LNCaP clone FGC (cell line): ENCODE results near the gene DCDC2C.

Experiments used
- DNase-seq: peaks from one replicate; pipeline ENCODE4 v3.0.0-alpha.2; 2011; ENCODE audit warnings: low read depth
- H3K4me3 ChIP-seq: 2 replicates; pipeline ENCODE4 v1.5.1; 2011; ENCODE audit warnings: mild to moderate bottlenecking, low read depth, low read length, control low read depth
- TF ChIP-seq, protein P1 (sequence below): IDR thresholded peaks from 2 replicates; pipeline ENCODE4 v1.5.1; 2012; ENCODE audit warnings: mild to moderate bottlenecking; ENCODE audit not compliant: control insufficient read depth, insufficient read depth; ENCODE audit errors: extremely low read depth

Gene DCDC2C

DNA sequence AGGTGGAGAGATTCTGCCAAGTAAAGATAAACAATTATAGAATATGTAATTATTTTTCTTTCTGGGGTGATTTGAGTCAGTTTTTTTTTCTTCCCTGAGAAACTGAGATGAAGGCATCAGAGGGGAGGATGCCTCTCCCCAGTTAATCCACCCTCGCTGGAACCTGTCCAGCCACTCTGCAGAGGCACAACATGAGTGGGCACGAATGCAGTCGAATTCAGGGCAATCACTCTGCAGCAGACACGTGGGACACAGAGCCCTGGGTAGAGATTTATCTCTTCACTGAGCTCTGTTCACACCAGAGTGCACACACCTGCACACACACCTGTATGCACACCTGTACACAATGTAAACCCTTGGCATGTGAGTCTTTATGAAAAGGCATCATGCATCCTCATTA lies 154.2 kb downstream of the DCDC2C start:
- no peak for DNase-seq
- H3K4me3 ChIP-seq, result no peak overlapping the region
- TF ChIP-seq, protein P1, sequence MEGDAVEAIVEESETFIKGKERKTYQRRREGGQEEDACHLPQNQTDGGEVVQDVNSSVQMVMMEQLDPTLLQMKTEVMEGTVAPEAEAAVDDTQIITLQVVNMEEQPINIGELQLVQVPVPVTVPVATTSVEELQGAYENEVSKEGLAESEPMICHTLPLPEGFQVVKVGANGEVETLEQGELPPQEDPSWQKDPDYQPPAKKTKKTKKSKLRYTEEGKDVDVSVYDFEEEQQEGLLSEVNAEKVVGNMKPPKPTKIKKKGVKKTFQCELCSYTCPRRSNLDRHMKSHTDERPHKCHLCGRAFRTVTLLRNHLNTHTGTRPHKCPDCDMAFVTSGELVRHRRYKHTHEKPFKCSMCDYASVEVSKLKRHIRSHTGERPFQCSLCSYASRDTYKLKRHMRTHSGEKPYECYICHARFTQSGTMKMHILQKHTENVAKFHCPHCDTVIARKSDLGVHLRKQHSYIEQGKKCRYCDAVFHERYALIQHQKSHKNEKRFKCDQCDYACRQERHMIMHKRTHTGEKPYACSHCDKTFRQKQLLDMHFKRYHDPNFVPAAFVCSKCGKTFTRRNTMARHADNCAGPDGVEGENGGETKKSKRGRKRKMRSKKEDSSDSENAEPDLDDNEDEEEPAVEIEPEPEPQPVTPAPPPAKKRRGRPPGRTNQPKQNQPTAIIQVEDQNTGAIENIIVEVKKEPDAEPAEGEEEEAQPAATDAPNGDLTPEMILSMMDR, result no peak

DNA sequence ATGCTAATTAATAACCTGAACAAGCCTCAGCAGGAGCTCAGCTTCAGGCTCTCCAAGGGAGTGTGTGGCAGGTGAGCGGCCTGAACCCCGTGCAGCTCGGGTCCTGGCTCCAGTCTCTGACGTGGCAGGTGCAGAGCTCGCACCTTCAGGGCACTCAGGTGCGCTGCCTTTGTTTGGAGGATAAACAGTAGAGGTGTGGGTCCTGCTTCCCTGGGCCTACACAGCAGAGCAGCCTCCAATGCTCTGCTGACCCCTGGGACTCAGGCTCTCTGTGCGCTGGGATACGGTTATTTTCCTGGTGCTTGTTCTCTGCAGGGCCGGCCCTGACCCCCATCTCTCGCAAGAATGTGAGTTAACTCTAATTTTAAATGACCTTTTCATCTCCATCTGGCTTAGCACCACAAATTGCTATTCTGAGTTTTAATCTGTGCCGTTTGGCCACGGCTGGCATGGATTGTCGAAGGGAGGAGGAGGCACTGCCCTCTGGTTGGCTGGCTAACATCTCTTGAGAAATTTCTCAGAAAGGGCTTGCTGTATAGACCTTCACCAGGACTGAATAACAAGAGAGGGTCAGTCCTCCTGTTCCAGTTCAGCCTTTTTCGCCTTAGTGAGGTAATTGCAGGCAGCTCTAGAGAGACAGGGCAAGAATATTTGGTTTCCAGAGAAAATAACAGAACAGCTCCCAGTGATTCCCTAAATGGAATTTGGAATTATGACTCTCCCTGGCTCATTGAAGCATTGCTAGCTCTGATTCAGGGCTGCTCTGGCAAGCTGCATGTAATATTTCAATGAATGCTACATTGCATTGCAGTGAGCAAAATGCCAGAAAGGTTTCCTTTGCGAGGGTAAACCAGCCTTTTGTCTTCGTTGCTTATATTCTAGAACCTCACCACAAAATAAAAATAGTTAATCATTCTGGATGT lies 161.8 kb downstream of the DCDC2C start:
- H3K4me3 ChIP-seq, result no peak overlapping the region
- TF ChIP-seq, protein P1, result no peak
- DNase-seq, result no peak

DNA sequence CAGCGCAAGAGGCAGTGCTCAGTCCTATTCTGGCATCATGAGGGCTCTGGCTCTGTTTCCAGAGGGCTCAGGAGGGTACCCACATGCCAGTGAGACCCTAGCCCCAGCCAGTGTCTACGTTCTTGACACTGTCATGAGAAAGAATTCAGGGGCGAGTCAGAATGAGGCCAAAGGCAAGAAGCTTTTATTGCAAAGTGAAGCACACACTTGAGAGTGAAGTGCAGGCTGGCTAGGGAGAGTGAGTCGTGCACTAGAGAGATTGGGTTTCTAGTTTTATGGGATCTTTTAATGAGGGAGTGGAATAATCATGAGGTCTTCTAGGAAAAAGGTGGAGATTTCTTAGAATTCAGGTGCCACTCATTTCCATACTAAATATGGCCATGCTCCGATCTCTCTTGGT lies 164.1 kb downstream of the DCDC2C start:
- no peak overlapping the region for H3K4me3 ChIP-seq
- DNase-seq, result no peak
- TF ChIP-seq, protein P1, result no peak

DNA sequence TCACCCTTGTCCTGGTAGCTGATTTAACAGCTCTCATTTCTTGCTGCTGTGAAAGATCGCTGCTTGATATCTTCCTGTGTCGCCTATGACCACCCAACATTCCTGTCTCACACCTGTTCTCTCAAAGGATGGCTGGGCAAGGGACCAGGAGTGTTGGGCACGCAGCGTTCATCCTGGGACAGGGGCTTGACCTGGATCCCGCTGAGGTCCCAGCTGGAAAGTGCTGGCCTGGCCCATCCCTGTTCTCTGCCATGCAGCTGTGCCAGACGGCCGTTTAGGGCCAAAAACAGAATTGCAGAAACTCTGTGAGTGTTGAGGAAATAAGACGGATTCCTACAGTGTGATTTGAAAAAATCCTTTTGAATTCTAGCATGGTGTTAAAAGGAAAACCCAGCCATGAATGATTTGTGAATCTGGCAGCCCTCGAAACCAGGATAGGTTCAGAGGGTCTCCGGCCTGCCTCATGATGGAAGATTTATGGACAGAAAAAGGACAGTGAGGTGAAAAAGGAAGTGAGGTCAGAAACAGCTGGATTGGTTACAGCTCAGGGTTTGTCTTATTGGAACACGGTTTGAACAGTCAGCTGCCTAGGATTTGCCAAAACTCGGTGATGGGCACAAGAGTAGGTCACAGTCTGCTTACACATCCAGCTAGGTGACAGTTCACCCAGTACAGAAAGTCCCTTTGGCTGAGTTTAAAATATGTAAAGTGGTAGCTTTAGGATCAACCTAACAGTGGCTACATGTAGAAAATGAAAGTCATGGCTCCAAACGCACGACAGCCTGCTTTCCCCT lies 164.8 kb downstream of the DCDC2C start:
- TF ChIP-seq, protein P1, result no peak
- DNase-seq, result no peak

DNA sequence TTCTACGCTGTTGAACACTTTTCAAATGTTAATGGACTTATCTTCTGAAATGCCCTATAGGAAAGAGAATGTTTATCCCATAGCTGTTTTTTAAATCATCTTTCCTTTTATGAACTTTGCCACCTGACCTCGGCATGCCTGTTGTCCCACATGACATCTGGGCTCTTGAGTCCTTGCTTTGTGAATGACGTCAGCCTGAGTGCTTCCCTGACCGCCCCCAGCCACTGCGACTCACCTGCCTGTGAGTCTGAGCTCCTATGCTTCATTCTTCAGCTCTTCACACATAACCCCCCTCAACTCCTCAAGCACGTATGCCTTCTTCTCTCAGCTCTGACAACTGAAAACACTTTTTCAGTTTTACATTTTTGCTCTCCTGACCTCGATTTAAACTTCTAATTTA lies 166.8 kb downstream of the DCDC2C start:
- H3K4me3 ChIP-seq, result no peak overlapping the region
- TF ChIP-seq, protein P1, result no peak
- no peak for DNase-seq

More for the DNA sequence above, 164.8 kb downstream of the DCDC2C start:
- no peak overlapping the region for H3K4me3 ChIP-seq

DNA sequence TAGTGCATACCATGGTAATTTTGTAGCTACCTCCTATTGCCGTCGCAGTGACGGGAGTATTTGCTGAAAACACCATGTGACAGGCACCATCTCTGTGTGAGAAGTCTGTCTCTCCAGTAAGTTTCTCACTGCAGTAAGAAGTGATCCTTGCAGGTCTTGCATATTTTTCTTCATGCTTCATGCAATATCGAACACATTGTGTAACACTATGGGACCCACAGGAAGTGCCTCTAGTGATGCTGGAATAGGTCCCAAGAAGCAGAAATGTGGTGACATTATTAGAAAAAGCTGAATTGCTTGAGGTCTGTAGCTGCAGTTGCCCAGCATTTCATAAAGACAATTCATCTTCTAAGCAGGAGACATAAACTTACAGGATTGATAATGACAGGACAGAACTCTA lies 167.6 kb downstream of the DCDC2C start:
- TF ChIP-seq, protein P1, result no peak
- no peak for DNase-seq
- H3K4me3 ChIP-seq, result no peak overlapping the region

DNA sequence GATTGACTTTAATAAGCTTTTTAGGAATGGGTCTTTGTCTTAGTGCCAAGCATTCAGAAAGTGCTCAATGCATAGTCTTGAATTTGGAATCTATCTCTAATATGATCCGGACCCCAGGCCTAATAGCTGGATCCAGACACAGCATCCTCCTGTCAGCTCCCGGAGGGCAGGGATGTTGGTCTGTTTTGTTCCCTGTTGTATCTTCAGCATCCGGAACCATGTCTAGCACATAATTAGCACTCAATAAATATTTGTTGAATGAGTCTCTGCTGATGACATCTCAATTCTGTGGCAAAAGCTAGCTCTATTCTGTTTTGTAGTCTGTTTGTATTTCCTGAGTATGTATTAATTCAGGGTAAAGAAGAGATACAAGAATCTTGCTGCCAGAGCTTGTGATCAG lies 169.1 kb downstream of the DCDC2C start:
- no peak for DNase-seq
- TF ChIP-seq, protein P1, result no peak
- H3K4me3 ChIP-seq, result no peak overlapping the region
